Suprapubic skin (tissue), 4 donors: ENCODE results near the gene RIMS1. TPM values are rescaled to one million over a fixed set of nuclear protein-coding genes. Genes with fewer than 3 reads are reported as not detected.

Experiments
- DNase-seq, 2 donors: peaks; one replicate each; pipeline ENCODE4 v3.0.0-alpha.2; 2019; ENCODE audit warnings: low spot score in 2 of 2
- H3K27ac ChIP-seq: fragments of 200-600 bp; sonication (generic); one replicate; pipeline ENCODE4 v1.5.1; 2019
- H3K27me3 ChIP-seq: fragments of 200-600 bp; sonication (generic); one replicate; pipeline ENCODE4 v1.5.1; 2019
- H3K36me3 ChIP-seq: fragments of 200-600 bp; sonication (generic); one replicate; pipeline ENCODE4 v1.5.1; 2019
- H3K4me1 ChIP-seq: fragments of 200-600 bp; sonication (generic); one replicate; pipeline ENCODE4 v1.5.1; 2019
- H3K4me3 ChIP-seq: fragments of 200-600 bp; sonication (generic); one replicate; pipeline ENCODE4 v1.5.1; 2019; ENCODE audit warnings: mild to moderate bottlenecking
- H3K9me3 ChIP-seq: fragments of 200-600 bp; sonication (generic); one replicate; pipeline ENCODE4 v1.5.1; 2019
- EP300 ChIP-seq: sonication (generic); formaldehyde crosslinking; IDR thresholded peaks from one replicate; pipeline ENCODE4 v1.6.1; 2017; ENCODE audit warnings: antibody characterized with exemption
- POLR2A ChIP-seq, 2 donors: fragments of 450-650 bp; IDR thresholded peaks; one replicate each; pipeline ENCODE4 v1.6.1; 2017; ENCODE audit warnings: antibody characterized with exemption in 2 of 2, mild to moderate bottlenecking in 2 of 2, moderate library complexity in 2 of 2
- POLR2AphosphoS5 ChIP-seq, 3 donors: sonication (generic); formaldehyde crosslinking; IDR thresholded peaks; one replicate each; pipeline ENCODE4 v1.6.1; 2017; ENCODE audit warnings: antibody characterized with exemption in 3 of 3
- WGBS: methylation state at CpG from one replicate; pipeline ENCODE4 v1.1.5; 2018; 5-methylcytosine and 5-hydroxymethylcytosine counted together
- total RNA-seq, 4 donors: library from RNA; depleted of rRNA; stranded (reverse); fragments of >200 nt; gene quantifications; one replicate each; pipeline ENCODE4 v1.1.0, GENCODE V29; 2016
- TF ChIP-seq, protein P1 (sequence below), 2 donors: fragments of 200-600 bp in 1 of 2; fragments of 450-650 bp in 1 of 2; sonication (generic) in 1 of 2; IDR thresholded peaks; one replicate each; pipeline ENCODE4 v1.5.1; 2016 to 2019; ENCODE audit warnings: antibody characterized with exemption in 2 of 2, mild to moderate bottlenecking in 1 of 2, moderate library complexity in 1 of 2

The RIMS1 gene
- total RNA-seq, 4 donors from 2014 or later, result 2.9 to 9.7 (median 4.5) TPM

DNA sequence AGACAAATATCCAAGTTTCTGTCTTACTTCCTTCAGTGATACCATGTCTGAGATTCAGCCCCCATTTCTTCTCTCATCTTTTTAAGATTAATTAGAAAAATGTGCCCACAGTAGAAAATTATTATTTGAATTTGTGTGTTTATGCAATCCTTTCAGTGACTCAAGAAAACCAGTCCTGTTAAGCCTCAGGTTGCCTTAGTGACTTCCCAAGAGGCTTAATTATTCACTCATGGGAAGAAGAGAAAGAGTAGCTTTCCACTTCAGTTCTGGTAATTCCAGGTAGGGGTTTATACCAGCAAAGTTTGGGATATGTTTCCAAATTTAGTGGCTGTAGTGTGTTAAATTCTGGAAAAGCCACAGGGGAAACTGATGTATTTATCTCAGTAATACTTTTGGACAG lies 149.1 kb downstream of the RIMS1 start:
- H3K36me3 ChIP-seq, result no peaks in the 10 kb centered on the region
- no peaks in the 10 kb centered on the region for H3K9me3 ChIP-seq
- H3K4me1 ChIP-seq, result no peaks in the 10 kb centered on the region
- no peak overlapping the region for H3K27ac ChIP-seq
- no peak for TF ChIP-seq POLR2A (IDR thresholded peaks at IDR 0.05)
- no peak for TF ChIP-seq POLR2AphosphoS5 (IDR thresholded peaks at IDR 0.05)
- TF ChIP-seq EP300, result no peak
- TF ChIP-seq, protein P1, sequence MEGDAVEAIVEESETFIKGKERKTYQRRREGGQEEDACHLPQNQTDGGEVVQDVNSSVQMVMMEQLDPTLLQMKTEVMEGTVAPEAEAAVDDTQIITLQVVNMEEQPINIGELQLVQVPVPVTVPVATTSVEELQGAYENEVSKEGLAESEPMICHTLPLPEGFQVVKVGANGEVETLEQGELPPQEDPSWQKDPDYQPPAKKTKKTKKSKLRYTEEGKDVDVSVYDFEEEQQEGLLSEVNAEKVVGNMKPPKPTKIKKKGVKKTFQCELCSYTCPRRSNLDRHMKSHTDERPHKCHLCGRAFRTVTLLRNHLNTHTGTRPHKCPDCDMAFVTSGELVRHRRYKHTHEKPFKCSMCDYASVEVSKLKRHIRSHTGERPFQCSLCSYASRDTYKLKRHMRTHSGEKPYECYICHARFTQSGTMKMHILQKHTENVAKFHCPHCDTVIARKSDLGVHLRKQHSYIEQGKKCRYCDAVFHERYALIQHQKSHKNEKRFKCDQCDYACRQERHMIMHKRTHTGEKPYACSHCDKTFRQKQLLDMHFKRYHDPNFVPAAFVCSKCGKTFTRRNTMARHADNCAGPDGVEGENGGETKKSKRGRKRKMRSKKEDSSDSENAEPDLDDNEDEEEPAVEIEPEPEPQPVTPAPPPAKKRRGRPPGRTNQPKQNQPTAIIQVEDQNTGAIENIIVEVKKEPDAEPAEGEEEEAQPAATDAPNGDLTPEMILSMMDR (IDR thresholded peaks at IDR 0.05), result no peak
- no peak for DNase-seq
- H3K27me3 ChIP-seq, result no peaks in the 10 kb centered on the region
- no peak overlapping the region for H3K4me3 ChIP-seq

DNA sequence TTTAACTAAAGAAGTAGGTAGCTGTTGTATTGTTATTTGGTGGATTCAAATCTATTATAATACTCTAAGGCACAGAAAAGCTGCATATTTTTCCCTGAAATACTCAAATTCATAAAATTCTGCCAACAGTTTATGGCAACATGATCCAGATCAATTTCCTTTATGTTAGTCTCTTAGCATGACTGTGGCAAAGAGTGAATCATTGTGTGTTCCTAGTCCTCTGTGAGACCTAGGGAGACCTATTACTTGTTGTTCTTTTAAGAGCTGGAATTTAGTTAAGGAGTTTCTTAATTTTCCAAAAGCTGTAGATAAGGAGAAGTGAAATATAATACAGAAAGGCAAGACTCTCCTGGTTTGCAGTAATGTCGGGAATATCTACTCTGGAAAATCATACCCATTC lies 149.6 kb downstream of the RIMS1 start:
- H3K36me3 ChIP-seq, result no peaks in the 10 kb centered on the region
- H3K27ac ChIP-seq, result no peak overlapping the region
- WGBS, result 90% methylated on average over 1 of the region's 1 CpG
- TF ChIP-seq POLR2A (IDR thresholded peaks at IDR 0.05) (no peak), EP300 (no peak), POLR2AphosphoS5 (IDR thresholded peaks at IDR 0.05) (no peak)
- TF ChIP-seq, protein P1 (IDR thresholded peaks at IDR 0.05), result no peak
- DNase-seq, result no peak
- H3K27me3 ChIP-seq, result no peaks in the 10 kb centered on the region
- H3K4me1 ChIP-seq, result no peaks in the 10 kb centered on the region
- no peaks in the 10 kb centered on the region for H3K9me3 ChIP-seq
- H3K4me3 ChIP-seq, result no peak overlapping the region

DNA sequence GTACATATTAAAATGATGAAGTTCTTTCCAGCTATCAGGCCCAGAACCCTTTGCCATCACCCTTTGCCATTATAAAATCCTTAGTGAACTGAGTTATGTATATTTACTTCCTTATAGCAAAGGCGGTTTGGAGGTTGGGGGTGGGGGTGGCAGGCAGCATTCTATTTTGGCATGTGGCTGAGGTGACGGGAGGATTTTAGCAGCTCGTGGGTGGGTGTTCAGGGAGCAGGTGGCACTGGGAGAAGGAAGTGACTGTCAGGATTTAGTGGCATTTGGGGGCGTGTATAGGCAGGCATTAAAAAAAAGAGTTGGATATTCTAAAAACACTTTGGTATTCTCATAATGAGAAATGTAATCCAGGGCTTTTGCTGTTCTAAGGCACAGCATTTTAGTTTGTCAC lies 150.7 kb downstream of the RIMS1 start:
- Histone ChIP-seq H3K4me1 (no peaks in the 10 kb centered on the region), H3K27me3 (no peaks in the 10 kb centered on the region), H3K27ac (no peak overlapping the region), H3K36me3 (no peaks in the 10 kb centered on the region), H3K4me3 (no peak overlapping the region), H3K9me3 (no peaks in the 10 kb centered on the region)
- TF ChIP-seq POLR2AphosphoS5 (IDR thresholded peaks at IDR 0.05), result no peak
- TF ChIP-seq EP300, result no peak
- TF ChIP-seq, protein P1 (IDR thresholded peaks at IDR 0.05), result no peak
- TF ChIP-seq POLR2A (IDR thresholded peaks at IDR 0.05), result no peak
- no peak for DNase-seq
- WGBS, result 39% methylated on average over 4 of the region's 4 CpGs

DNA sequence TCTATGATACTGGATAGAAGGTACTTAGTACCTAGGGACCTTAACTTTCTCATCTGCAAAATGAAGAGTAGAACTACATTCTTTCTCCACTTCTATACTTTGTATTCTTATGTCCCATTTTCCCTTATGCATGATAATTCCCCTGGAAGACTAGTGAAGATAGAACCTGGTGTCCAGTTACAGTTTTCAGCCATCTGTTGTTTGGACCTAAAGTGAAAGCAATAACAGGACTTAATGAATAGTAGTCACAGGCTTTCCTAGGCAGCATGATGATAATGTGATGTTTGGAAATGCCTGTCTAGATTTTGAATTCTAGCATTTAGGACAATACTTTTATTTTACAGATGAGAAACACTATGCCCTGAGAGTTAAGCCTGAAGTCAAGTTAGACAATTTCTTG lies 153.8 kb downstream of the RIMS1 start:
- Histone ChIP-seq H3K36me3 (no peaks in the 10 kb centered on the region), H3K9me3 (no peaks in the 10 kb centered on the region), H3K4me1 (no peaks in the 10 kb centered on the region), H3K4me3 (no peak overlapping the region), H3K27ac (no peak overlapping the region), H3K27me3 (no peaks in the 10 kb centered on the region)
- DNase-seq, result no peak
- TF ChIP-seq POLR2AphosphoS5 (IDR thresholded peaks at IDR 0.05) (no peak), POLR2A (IDR thresholded peaks at IDR 0.05) (no peak), EP300 (no peak)
- TF ChIP-seq, protein P1 (IDR thresholded peaks at IDR 0.05), result no peak

DNA sequence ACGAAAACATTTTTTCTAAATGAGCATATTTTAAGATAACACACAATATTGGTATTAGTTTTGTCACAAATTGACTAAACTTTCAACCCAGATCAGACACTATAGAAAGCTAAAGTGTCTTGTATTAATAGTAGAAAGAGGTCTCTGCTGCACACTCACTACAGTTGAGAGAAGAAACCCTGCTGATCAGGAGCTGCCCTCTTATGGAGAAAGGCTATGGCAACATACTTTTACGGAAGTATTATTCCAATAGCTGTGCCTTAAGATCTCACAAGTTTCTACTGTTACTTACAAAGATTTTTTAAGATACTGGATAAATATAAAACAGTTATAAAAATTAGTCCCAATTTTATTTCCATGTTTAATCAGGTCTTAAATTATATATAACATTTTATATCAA lies 155.7 kb downstream of the RIMS1 start:
- DNase-seq, result no peak

More for the DNA sequence above, 155.7 kb downstream of the RIMS1 start:
- Histone ChIP-seq H3K4me3 (no peak overlapping the region), H3K27me3 (no peaks in the 10 kb centered on the region), H3K4me1 (no peaks in the 10 kb centered on the region), H3K36me3 (no peaks in the 10 kb centered on the region), H3K27ac (no peak overlapping the region), H3K9me3 (no peaks in the 10 kb centered on the region)
- no peak for TF ChIP-seq EP300
- TF ChIP-seq, protein P1 (IDR thresholded peaks at IDR 0.05), result no peak
- 74% methylated on average over 2 of the region's 2 CpGs for WGBS
